ENCODE results near the gene USP7. TPM values are rescaled to one million over a fixed set of nuclear protein-coding genes. Genes with fewer than 3 reads are reported as not detected.
A peak's percentile ranks its signal among the peaks of the same experiment; 100 is the strongest.

USP7 gene
- total RNA-seq = 100 to 1,000 TPM in 3 of 4 donors, 10 to 100 TPM in 1; 87.5 to 135 (median 120) TPM
- 100 to 1,000 TPM in 1 of 3 donors, 10 to 100 TPM in 2; 41.6 to 108 (median 47.1) TPM for polyA plus RNA-seq
- long read RNA-seq, donor 1, full-length matches to known transcripts = 72 of 135 reads
- long read RNA-seq, donor 1, partial matches to known transcripts = 44 of 135 reads
- long read RNA-seq, donor 1, other reads (novel, unspliced or antisense) = 19 of 135 reads
- long read RNA-seq, donor 2, full-length matches to known transcripts = 102 of 173 reads
- long read RNA-seq, donor 2, partial matches to known transcripts = 48 of 173 reads
- long read RNA-seq, donor 2, other reads (novel, unspliced or antisense) = 23 of 173 reads

GRCh38 chr16:8963821-8964441 lies at the start of gene USP7:
USP7 (minus strand) TSS chr16:8963906; CDS start chr16:8963285, 621 bp downstream.
- Histone ChIP-seq H3K36me3 (ENCODE audit: insufficient read depth in 1 of 2, low read depth in 1 of 2) (no peaks in the 10 kb centered on the region), H3K4me1 (peaks cover 34% of the 10 kb centered on the region), H3K27me3 (ENCODE audit: insufficient read depth in 3 of 3, low read length in 2 of 3) (no peaks in the 10 kb centered on the region), H3K27ac (peak within 1 kb of the TSS; percentile 87), H3K4me3 (peak within 1 kb of the TSS; percentile 81), H3K9me3 (no peaks in the 10 kb centered on the region)
- 0 to 1% (median 0%) methylated on average over 38 to 78 of the region's 79 CpGs for WGBS, 3 donors
- TF ChIP-seq, protein P1, sequence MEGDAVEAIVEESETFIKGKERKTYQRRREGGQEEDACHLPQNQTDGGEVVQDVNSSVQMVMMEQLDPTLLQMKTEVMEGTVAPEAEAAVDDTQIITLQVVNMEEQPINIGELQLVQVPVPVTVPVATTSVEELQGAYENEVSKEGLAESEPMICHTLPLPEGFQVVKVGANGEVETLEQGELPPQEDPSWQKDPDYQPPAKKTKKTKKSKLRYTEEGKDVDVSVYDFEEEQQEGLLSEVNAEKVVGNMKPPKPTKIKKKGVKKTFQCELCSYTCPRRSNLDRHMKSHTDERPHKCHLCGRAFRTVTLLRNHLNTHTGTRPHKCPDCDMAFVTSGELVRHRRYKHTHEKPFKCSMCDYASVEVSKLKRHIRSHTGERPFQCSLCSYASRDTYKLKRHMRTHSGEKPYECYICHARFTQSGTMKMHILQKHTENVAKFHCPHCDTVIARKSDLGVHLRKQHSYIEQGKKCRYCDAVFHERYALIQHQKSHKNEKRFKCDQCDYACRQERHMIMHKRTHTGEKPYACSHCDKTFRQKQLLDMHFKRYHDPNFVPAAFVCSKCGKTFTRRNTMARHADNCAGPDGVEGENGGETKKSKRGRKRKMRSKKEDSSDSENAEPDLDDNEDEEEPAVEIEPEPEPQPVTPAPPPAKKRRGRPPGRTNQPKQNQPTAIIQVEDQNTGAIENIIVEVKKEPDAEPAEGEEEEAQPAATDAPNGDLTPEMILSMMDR (IDR thresholded peaks at IDR 0.05) = no peak
- intact Hi-C loops (cut with DNase I) = loop anchor here in 1 of 2 donors (5.0 to 10.0 kb wide), 2 partner anchors 88 to 161 kb away; no protein-coding TSS in a partner anchor
- DNase-seq (peak; percentile 94 to 97), ATAC-seq (peak; percentile 93 to 95 (median 94))

- no peak for DNase-seq
- Histone ChIP-seq H3K27ac (no peak overlapping the region), H3K27me3 (ENCODE audit: insufficient read depth in 3 of 3, low read length in 2 of 3) (no peaks in the 10 kb centered on the region), H3K9me3 (peaks cover 5% of the 10 kb centered on the region), H3K36me3 (ENCODE audit: insufficient read depth in 1 of 2, low read depth in 1 of 2) (no peaks in the 10 kb centered on the region), H3K4me3 (no peak overlapping the region), H3K4me1 (no peaks in the 10 kb centered on the region)
- intact Hi-C loops (cut with DNase I) = no loop called here
- ATAC-seq = no peak
- 38 to 45% (median 38%) methylated on average over 7 of the region's 7 CpGs for WGBS, 3 donors
- TF ChIP-seq, protein P1 (IDR thresholded peaks at IDR 0.05) = no peak
Measured at GRCh38 chr16:9013508-9013864, 49.8 kb upstream of the USP7 start.

DNA sequence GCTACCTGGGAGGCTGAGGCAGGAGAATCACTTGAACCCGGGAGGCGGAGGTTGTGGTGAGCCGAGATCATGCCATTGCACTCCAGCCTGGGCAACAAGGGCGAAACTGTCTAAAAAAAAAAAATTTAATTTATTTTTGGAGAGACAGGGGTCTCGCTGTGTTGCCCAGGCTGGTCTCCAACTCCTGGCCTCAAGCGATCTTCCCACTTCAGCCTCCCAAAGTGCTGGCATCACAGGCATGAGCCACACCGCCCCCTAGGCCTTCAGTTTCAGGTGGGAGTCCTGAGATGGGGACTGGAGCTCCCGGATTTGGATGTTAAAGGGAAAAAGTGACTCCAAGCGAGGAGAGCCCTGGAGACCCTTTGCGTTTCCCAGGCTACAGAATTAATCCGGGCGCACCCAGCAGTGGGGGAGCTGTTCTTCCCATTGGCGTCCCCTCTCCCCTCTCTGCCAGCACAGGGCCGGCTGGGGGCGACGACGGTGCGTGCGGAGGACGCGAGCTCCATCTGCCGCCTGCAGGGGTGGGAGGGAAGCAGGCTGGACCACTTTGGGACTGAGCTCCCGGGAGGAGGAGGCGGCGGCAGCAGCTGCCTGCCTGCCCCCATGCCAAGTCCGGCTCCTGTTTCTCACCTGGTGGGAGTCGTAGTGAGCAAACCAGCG lies 49.3 kb upstream of the USP7 start:
- peak in 1 of 4 donors; percentile 25 for ATAC-seq
- peaks cover 5% of the 10 kb centered on the region for H3K9me3 ChIP-seq
- TF ChIP-seq, protein P1 (IDR thresholded peaks at IDR 0.05) = no peak
- no peak for DNase-seq
- H3K27me3 ChIP-seq (ENCODE audit: insufficient read depth in 3 of 3, low read length in 2 of 3) = no peaks in the 10 kb centered on the region
- no peaks in the 10 kb centered on the region for H3K36me3 ChIP-seq (ENCODE audit: insufficient read depth in 1 of 2, low read depth in 1 of 2)
- 16 to 30% (median 22%) methylated on average over 20 to 28 of the region's 28 CpGs for WGBS, 3 donors
- intact Hi-C loops (cut with DNase I) = no loop called here
- H3K4me3 ChIP-seq = no peak overlapping the region
- H3K4me1 ChIP-seq = no peaks in the 10 kb centered on the region
- H3K27ac ChIP-seq = no peak overlapping the region

DNA sequence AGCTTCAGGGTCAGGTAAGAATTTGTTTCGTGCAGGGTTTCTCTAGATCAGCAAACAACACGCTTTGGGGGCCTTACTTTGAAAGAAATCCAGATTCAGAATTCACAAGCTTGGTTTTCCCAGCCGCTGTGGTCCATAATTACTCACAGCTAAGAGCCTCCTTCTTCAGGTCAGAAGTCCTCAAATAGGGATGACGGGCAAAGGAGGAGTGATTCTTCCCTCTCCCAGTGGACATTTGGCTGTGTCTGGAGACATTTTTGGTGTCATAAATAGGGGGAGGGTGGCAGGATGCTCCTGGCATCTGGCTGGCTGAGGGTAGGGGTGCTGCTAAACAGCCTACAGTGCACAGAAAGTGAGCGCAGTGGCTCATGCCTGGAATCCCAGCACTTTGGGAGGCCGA lies 48.6 kb upstream of the USP7 start:
- no peak overlapping the region for H3K4me3 ChIP-seq
- 73 to 92% (median 90%) methylated on average over 6 of the region's 6 CpGs for WGBS, 3 donors
- ATAC-seq (no peak), DNase-seq (no peak)
- no peaks in the 10 kb centered on the region for H3K27me3 ChIP-seq (ENCODE audit: insufficient read depth in 3 of 3, low read length in 2 of 3)
- TF ChIP-seq, protein P1 (IDR thresholded peaks at IDR 0.05) = no peak
- H3K4me1 ChIP-seq = no peaks in the 10 kb centered on the region
- no peaks in the 10 kb centered on the region for H3K36me3 ChIP-seq (ENCODE audit: insufficient read depth in 1 of 2, low read depth in 1 of 2)
- intact Hi-C loops (cut with DNase I) = no loop called here
- H3K9me3 ChIP-seq = peaks cover 5% of the 10 kb centered on the region
- H3K27ac ChIP-seq = no peak overlapping the region

All from psoas muscle (tissue), 8 donors.